SK-N-SH (cell line): ENCODE data around the gene NAA38. TPM values are rescaled to one million over a fixed set of nuclear protein-coding genes. Genes with fewer than 3 reads are reported as not detected.
A peak's percentile ranks its signal among the peaks of the same experiment; 100 is the strongest.

Experiments
- CTCF ChIA-PET: fragments of 300-600, 350-600 bp; formaldehyde crosslinking; extraction: SDS; loops from one replicate; lab custom pipeline; 2021; lab: Yijun Ruan, JAX
- POLR2A ChIA-PET: fragments of 350-600 bp; sonication (Branson Sonifier 250); formaldehyde crosslinking; extraction: SDS; loops from one replicate; lab custom pipeline; 2020; ENCODE audit warnings: antibody characterized with exemption, inconsistent platforms; lab: Yijun Ruan, JAX
- DNase-seq: peaks from one replicate; pipeline ENCODE4 v3.0.0; 2012
- H2AFZ ChIP-seq: fragments of 200-600 bp; sonication (generic); 2 replicates; pipeline ENCODE4 v1.8.1; 2016; ENCODE audit warnings: antibody characterized with exemption, mild to moderate bottlenecking, low read depth
- H3F3A ChIP-seq: fragments of 200-600 bp; sonication (generic); replicated peaks from 2 replicates; pipeline ENCODE3; 2016; ENCODE audit warnings: antibody characterized with exemption, mild to moderate bottlenecking; ENCODE audit not compliant: insufficient read depth
- H3K27ac ChIP-seq, 2 experiments: fragments of 200-500 bp in 1 of 2; fragments of 200-600 bp in 1 of 2; sonication (Bioruptor generic) in 1 of 2; sonication (generic), shearing (Covaris generic) in 1 of 2; 2 replicates each; pipeline versions ENCODE4 v1.5.1 to v1.6.1; 2014 to 2016; ENCODE audit warnings: low read depth in 2 of 2, inconsistent platforms in 1 of 2, low read length in 1 of 2, mild to moderate bottlenecking in 1 of 2, mixed read lengths in 1 of 2
- H3K27me3 ChIP-seq: fragments of 200-600 bp; sonication (generic), shearing (Covaris generic); 2 replicates; pipeline ENCODE4 v1.6.1; 2016; ENCODE audit warnings: mixed run types; ENCODE audit not compliant: insufficient read depth
- H3K36me3 ChIP-seq, 2 experiments: fragments of 200-500 bp in 1 of 2; fragments of 200-600 bp in 1 of 2; sonication (Bioruptor generic) in 1 of 2; sonication (generic) in 1 of 2; replicated peaks in 1 of 2; 2 replicates each; pipeline versions ENCODE3 to v1.5.1; 2014 to 2016; ENCODE audit warnings: low read length in 1 of 2, mild to moderate bottlenecking in 1 of 2; ENCODE audit not compliant: insufficient read depth in 2 of 2, control insufficient read depth in 1 of 2
- H3K4me1 ChIP-seq, 2 experiments: fragments of 200-500 bp in 1 of 2; fragments of 200-600 bp in 1 of 2; sonication (Bioruptor generic) in 1 of 2; sonication (generic), shearing (Covaris generic) in 1 of 2; 2 replicates each; pipeline versions ENCODE4 v1.5.1 to v1.6.1; 2014 to 2016; ENCODE audit warnings: low read depth in 1 of 2, low read length in 1 of 2, mixed run types in 1 of 2; ENCODE audit not compliant: insufficient read depth in 2 of 2, control insufficient read depth in 1 of 2
- H3K4me2 ChIP-seq: fragments of 200-600 bp; sonication (generic), shearing (Covaris generic); 2 replicates; pipeline ENCODE4 v1.6.1; 2017; ENCODE audit warnings: mixed run types
- H3K4me3 ChIP-seq, 2 experiments: fragments of 200-500 bp in 1 of 2; fragments of 200-600 bp in 1 of 2; sonication (Bioruptor generic) in 1 of 2; sonication (generic), shearing (Covaris generic) in 1 of 2; 2 replicates each; pipeline versions ENCODE4 v1.5.1 to v1.8.1; 2014 to 2016; ENCODE audit warnings: low read depth in 2 of 2, inconsistent platforms in 1 of 2, low read length in 1 of 2, mild to moderate bottlenecking in 1 of 2, mixed read lengths in 1 of 2, moderate library complexity in 1 of 2
- H3K79me2 ChIP-seq: fragments of 200-600 bp; sonication (generic); 2 replicates; pipeline ENCODE4 v1.8.1; 2017; ENCODE audit warnings: mild to moderate bottlenecking; ENCODE audit not compliant: insufficient read depth
- H3K9ac ChIP-seq: fragments of 200-600 bp; sonication (generic); 2 replicates; pipeline ENCODE4 v1.6.1; 2017; ENCODE audit warnings: mixed run types
- H3K9me2 ChIP-seq: fragments of 200-600 bp; sonication (generic); 2 replicates; pipeline ENCODE4 v1.6.1; 2017; ENCODE audit warnings: mixed run types
- H3K9me3 ChIP-seq: fragments of 200-600 bp; sonication (generic); 2 replicates; pipeline ENCODE4 v1.6.1; 2017; ENCODE audit warnings: mixed run types, mild to moderate bottlenecking, moderate library complexity
- H4K20me1 ChIP-seq: fragments of 200-600 bp; sonication (generic); 2 replicates; pipeline ENCODE4 v1.6.1; 2017; ENCODE audit warnings: mild to moderate bottlenecking, mixed run types; ENCODE audit not compliant: insufficient read depth
- EP300 ChIP-seq, 2 experiments: IDR thresholded peaks; 2 replicates each; pipeline versions ENCODE4 v1.4.0 to v1.6.1; 2012; ENCODE audit warnings: borderline replicate concordance in 1 of 2, low read depth in 1 of 2, low read length in 1 of 2
- GABPA ChIP-seq: IDR thresholded peaks from 2 replicates; pipeline ENCODE4 v1.4.0; 2012; ENCODE audit warnings: low read depth, mild to moderate bottlenecking
- GATA2 ChIP-seq: sonication (generic); formaldehyde crosslinking; IDR thresholded peaks from 2 replicates; pipeline ENCODE4 v1.5.0; 2020; ENCODE audit warnings: mild to moderate bottlenecking, missing genetic modification reagents
- JUND ChIP-seq: IDR thresholded peaks from 2 replicates; pipeline ENCODE4 v1.4.0; 2012
- SIN3A ChIP-seq: IDR thresholded peaks from 2 replicates; pipeline ENCODE4 v1.6.1; 2012; ENCODE audit warnings: low read depth, mild to moderate bottlenecking, low read length, moderate library complexity, borderline replicate concordance
- SMC3 ChIP-seq: IDR thresholded peaks from 2 replicates; pipeline ENCODE4 v1.6.1; 2012; ENCODE audit warnings: low read depth, low read length, improper control_type of control experiment
- TEAD4 ChIP-seq: IDR thresholded peaks from 2 replicates; pipeline ENCODE4 v1.4.0; 2012; ENCODE audit warnings: mild to moderate bottlenecking, borderline replicate concordance; ENCODE audit not compliant: insufficient read depth
- USF2 ChIP-seq: fragments of 150-350 bp; IDR thresholded peaks from 2 replicates; pipeline ENCODE4 v1.6.1; 2017; ENCODE audit warnings: antibody characterized with exemption, low read length, low read depth, borderline replicate concordance
- YY1 ChIP-seq: IDR thresholded peaks from 2 replicates; pipeline ENCODE4 v1.4.0; 2012; ENCODE audit warnings: low read depth, mild to moderate bottlenecking
- WGBS: methylation state at CpG from one replicate; pipeline ENCODE4 v1.1.6; 2017; ENCODE audit warnings: low lambda C conversion rate; 5-methylcytosine and 5-hydroxymethylcytosine counted together
- polyA plus RNA-seq, 3 experiments: library from polyadenylated mRNA; depleted of rRNA; stranded (reverse); fragments of >200 nt; gene quantifications; 2 replicates each; pipeline ENCODE4 v1.2.3, GENCODE V29; 2012
- TF ChIP-seq, protein P1 (sequence below): IDR thresholded peaks from 2 replicates; pipeline ENCODE4 v1.6.1; 2012; ENCODE audit warnings: mild to moderate bottlenecking, low read depth, low read length, moderate library complexity

The NAA38 gene
- polyA plus RNA-seq, 1 of the 3 experiments (the other 2 are of a cell fraction): 202 TPM

GRCh38 chr17:7888184-7888920 is 31.0 kb upstream of the NAA38 start, which contains the start of gene CHD3:
CHD3 (plus strand) TSS chr17:7888789; CDS start chr17:7889001, 212 bp downstream.
- Histone ChIP-seq H3K27ac (peak within 1 kb of the TSS; percentile 96 to 100), H3K9me2 (no peaks in the 10 kb centered on the region), H4K20me1 (peaks cover 3% of the 10 kb centered on the region; the same call in 1 of the 2 replicates), H3K79me2 (peaks cover 44% of the 10 kb centered on the region), H3K4me3 (peak within 1 kb of the TSS; percentile 49 to 67), H3K4me2 (peak within 1 kb of the TSS; percentile 86), H3K9me3 (no peaks in the 10 kb centered on the region), H3K4me1 (peaks cover 28 to 41% of the 10 kb centered on the region in 2 experiments), H2AFZ (peak within 1 kb of the TSS; percentile 80; the same call in 1 of the 2 replicates), H3K27me3 (no peaks in the 10 kb centered on the region), H3F3A (peaks cover 23% of the 10 kb centered on the region), H3K9ac (peak within 1 kb of the TSS; percentile 65), H3K36me3 (peaks cover 19 to 31% of the 10 kb centered on the region in 2 experiments)
- CTCF ChIA-PET: interaction anchor here (0.7 to 4.0 kb wide), 13 partner anchors 9 to 201 kb away, joined by 3 to 18 read pairs (median 4); partner anchors contain the start of genes KDM6B and TP53
- WGBS: 63% methylated on average over 17 of the region's 18 CpGs
- TF ChIP-seq SMC3 (no peak), USF2 (no peak), EP300 (IDR thresholded peaks at IDR 0.05; ENCODE audit: borderline replicate concordance in 1 of 2, low read depth in 1 of 2, low read length in 1 of 2) (no peak), SIN3A (no peak), JUND (no peak), GATA2 (CRISPR knock-in tag) (no peak), TEAD4 (no peak), YY1 (no peak), GABPA (no peak)
- TF ChIP-seq, protein P1, sequence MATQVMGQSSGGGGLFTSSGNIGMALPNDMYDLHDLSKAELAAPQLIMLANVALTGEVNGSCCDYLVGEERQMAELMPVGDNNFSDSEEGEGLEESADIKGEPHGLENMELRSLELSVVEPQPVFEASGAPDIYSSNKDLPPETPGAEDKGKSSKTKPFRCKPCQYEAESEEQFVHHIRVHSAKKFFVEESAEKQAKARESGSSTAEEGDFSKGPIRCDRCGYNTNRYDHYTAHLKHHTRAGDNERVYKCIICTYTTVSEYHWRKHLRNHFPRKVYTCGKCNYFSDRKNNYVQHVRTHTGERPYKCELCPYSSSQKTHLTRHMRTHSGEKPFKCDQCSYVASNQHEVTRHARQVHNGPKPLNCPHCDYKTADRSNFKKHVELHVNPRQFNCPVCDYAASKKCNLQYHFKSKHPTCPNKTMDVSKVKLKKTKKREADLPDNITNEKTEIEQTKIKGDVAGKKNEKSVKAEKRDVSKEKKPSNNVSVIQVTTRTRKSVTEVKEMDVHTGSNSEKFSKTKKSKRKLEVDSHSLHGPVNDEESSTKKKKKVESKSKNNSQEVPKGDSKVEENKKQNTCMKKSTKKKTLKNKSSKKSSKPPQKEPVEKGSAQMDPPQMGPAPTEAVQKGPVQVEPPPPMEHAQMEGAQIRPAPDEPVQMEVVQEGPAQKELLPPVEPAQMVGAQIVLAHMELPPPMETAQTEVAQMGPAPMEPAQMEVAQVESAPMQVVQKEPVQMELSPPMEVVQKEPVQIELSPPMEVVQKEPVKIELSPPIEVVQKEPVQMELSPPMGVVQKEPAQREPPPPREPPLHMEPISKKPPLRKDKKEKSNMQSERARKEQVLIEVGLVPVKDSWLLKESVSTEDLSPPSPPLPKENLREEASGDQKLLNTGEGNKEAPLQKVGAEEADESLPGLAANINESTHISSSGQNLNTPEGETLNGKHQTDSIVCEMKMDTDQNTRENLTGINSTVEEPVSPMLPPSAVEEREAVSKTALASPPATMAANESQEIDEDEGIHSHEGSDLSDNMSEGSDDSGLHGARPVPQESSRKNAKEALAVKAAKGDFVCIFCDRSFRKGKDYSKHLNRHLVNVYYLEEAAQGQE: no peak
- no peak for DNase-seq
- POLR2A ChIA-PET: interaction anchor here (0.5 to 1.4 kb wide), 5 partner anchors 31 to 202 kb away, joined by 3 to 4 read pairs (median 3); partner anchors contain the start of gene NAA38
